Dendritic cell treated with granulocyte-macrophage colony-stimulating factor and Interleukin-4, amounts not matched to agents 40 ng/mL and 50 ng/mL, for 4 days (primary cell): ENCODE data around the gene LSS.
"Not testable (repeated sequence)": the region's sequence is repeated elsewhere in the genome, so short reads cannot be mapped to it uniquely, and the experiment has no call there.

Source experiments
- H3K27ac Mint-ChIP-seq: one replicate; pipeline ENCODE4 v1.8.0; 2022; ENCODE audit warnings: mild to moderate bottlenecking, mixed read lengths
- H3K27me3 Mint-ChIP-seq: one replicate; pipeline ENCODE4 v1.8.0; 2022; ENCODE audit warnings: mild to moderate bottlenecking, mixed read lengths
- H3K36me3 Mint-ChIP-seq: one replicate; pipeline ENCODE4 v1.8.0; 2022; ENCODE audit warnings: low read depth, mixed read lengths
- H3K4me1 Mint-ChIP-seq: one replicate; pipeline ENCODE4 v1.8.0; 2022; ENCODE audit warnings: low read depth, mixed read lengths
- H3K4me3 Mint-ChIP-seq: one replicate; pipeline ENCODE4 v1.8.0; 2022; ENCODE audit warnings: mild to moderate bottlenecking, moderate library complexity, mixed read lengths
- H3K9me3 Mint-ChIP-seq: one replicate; pipeline ENCODE4 v1.8.0; 2022; ENCODE audit warnings: mixed read lengths
- intact Hi-C: fragments of 100-400 bp; cut with micrococcal nuclease; formaldehyde crosslinking; loops from one replicate; pipeline ENCODE4 v1.15.0; 2022

LSS gene

DNA sequence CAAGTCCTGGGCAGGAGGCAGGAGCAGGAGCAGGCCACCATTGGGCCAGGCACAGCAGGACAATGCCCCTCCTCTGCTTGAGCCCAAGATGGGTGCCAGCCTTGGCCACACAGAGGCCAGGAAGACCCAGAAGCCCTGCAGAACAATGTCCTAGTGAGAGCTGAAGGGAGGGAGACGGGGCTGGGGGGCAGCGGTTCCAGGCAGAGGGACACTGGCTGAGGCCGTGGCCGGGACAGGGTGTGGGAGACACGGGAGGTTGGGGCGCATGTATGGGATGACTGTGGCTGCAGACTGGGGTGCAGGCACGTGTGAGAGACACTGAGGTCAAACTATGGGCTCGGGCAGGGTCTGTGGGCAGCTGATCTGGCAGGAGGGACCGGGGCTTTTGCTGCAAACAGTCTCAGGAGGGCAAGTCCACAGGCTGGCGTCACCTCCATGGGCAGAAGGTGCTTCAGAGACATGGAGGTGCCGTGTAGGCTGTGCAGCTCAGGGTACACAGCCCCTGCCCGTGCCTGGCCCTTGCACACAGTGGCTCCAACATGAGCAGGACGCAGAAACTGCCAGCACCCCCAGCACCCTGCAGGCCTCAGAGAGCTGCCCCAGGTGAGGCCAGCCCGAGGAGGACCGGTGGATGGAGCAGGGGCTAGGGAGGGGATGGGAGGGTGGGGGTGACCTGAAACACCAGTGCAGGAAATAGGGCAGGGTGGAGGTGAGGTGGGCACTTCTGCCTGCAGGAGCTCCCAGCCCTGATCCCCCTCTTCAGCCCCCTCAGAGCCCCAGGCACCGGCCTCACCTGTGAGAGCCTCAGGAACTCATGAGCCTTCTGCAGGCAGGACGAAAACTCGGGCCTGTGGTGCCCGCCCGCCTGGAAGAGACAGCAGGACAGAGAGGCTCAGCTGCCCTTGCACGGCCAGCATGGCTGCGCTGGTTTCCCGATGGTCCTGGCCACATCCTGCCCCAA lies 19.5 kb downstream of the LSS start:
- Mint-ChIP-seq H3K27ac (no peak overlapping the region), H3K4me3 (no peak overlapping the region), H3K9me3 (no peaks in the 10 kb centered on the region), H3K36me3 (peaks cover 100% of the 10 kb centered on the region), H3K27me3 (no peaks in the 10 kb centered on the region), H3K4me1 (no peaks in the 10 kb centered on the region)
- intact Hi-C loops: no loop called here

DNA sequence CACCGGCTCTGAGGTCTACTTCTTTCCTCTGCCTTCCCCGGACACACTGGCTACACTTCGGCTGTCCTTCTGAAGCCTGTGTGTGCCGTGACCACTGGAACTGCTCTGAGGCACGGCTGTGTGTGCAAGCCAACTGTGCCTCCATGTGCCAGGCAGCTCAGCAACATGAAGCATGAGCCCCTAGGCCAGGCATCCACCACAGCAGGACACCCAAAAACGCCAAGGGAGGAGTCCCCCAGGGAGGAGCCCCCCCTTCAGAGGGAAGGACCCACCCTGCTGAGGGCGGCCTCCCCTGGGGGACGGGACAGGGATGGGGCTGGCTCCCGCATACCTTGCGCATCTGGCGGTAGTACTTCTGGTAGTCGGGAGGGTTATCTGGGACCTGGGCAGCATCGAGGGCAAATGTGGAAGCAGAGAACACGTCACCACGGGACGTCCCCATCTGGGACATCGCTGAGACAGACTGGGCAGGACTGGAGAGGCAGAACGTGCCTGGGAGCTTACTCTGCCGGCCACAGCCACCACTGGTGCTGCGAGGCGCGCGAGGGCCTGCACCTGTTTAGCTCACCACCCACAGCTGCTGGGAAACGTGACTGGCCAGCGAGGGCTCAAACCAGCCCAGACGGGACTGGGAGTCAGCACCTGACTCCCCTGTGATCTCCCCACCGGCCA lies 20.5 kb downstream of the LSS start:
- H3K27me3 Mint-ChIP-seq: no peaks in the 10 kb centered on the region
- H3K4me1 Mint-ChIP-seq: no peaks in the 10 kb centered on the region
- no peak overlapping the region for H3K27ac Mint-ChIP-seq
- no peak overlapping the region for H3K4me3 Mint-ChIP-seq
- H3K36me3 Mint-ChIP-seq: peaks cover 100% of the 10 kb centered on the region
- H3K9me3 Mint-ChIP-seq: no peaks in the 10 kb centered on the region
- intact Hi-C loops: no loop called here

DNA sequence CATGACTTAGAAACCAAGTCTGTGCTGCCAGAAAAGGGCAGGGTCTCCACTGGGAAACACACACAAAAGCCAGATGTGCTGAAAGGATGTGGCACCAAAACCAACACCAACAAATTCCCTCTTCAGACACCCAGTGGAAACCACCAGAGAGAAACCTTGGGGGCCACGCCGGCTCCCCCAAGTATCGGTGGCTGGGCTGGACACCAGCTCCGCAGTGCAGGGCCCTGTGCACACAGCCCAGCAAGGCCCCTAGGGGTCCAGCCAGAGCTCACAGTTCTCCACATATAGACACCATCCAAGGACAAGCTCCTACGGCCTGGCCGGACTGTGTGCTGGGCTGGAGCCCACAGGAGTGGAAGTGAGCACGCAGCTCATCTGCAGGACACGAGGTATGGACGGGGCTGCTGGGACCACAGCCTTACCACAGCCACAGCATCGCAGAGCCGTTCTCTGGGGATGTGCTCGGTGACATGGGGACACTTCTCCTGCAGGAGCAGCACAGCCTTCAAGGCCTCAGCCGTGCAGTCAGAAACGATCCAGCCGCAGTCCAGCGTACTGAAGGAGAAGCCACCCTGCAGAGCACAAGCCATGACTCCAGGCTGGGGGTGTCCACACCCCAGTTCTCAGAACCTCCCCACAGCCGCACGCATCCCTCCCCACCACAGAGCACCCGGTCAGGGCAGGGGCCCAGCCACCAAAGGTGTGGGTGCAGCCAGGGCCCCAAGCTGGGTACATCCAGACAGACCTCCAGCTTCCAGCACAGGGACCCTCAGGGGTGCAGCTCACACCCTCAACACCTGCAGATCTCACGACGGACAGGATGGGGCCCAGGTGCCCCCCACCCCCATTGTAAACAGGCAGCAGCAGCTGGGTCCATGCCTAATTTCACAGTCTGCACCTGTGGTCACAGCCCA lies 21.3 kb downstream of the LSS start:
- Mint-ChIP-seq H3K4me3 (no peak overlapping the region), H3K27me3 (no peaks in the 10 kb centered on the region), H3K27ac (no peak overlapping the region), H3K9me3 (no peaks in the 10 kb centered on the region), H3K36me3 (peaks cover 100% of the 10 kb centered on the region), H3K4me1 (no peaks in the 10 kb centered on the region)
- intact Hi-C loops: no loop called here

DNA sequence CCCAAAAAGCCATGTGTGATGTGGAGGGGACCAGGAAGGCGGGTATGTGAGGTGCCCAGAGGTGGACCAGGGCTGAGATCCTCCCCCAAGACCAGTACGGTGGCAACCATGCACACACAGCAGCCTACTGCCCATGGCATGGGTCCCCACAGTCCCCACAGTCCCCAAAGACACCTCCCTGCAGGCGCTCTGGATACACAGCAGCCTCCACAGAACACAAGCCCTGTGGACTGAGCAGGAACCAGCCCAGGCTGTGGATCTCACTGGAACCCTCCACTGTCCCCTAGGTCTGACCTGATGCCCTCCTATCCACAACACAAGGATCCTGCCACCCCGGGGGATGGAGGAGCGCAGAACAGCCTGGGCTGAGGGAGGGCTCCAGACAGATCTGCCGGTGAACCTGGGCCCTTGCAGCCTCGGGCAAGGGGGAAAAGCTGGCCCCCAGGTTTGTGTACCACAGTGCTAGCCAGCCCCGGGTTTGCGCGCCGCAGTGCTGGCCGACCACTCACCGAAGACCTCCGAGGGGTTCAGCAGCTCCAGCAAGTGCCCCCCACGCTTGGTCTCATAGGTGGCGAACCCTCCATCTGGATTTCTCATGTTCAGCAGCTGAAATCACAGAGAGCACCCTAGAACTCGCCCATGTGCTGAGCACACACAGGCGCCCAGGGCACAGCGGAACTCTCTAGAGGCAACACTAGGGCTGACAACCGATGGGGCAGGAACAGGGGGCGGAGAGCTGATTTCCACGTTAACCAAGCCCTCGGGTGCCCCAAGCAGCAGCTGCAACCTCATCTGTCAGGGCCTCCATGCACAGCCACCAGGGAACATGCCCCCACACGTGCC lies 22.2 kb downstream of the LSS start:
- no peaks in the 10 kb centered on the region for H3K9me3 Mint-ChIP-seq
- intact Hi-C loops: no loop called here
- no peaks in the 10 kb centered on the region for H3K4me1 Mint-ChIP-seq
- H3K36me3 Mint-ChIP-seq: peaks cover 91% of the 10 kb centered on the region
- H3K27ac Mint-ChIP-seq: no peak overlapping the region
- no peak overlapping the region for H3K4me3 Mint-ChIP-seq
- no peaks in the 10 kb centered on the region for H3K27me3 Mint-ChIP-seq

DNA sequence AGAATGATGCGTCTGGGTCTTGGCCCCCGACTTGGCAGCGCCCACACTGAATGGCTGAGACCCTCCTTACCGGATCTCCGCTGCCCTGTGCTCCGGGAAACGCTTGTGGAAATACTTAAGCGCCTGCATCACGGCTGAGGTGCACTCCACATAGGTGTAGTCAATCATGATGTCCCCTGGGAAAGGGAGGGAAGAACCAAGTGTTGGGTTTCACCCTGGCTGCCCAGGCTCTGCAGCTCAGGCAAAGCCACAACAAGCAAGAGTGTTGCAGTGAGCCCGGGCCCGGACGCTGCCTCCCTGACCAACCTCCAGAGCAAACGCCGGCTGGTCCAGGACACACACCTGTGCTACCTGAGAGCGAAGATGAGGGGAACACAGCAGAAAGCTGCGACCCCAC lies 22.8 kb downstream of the LSS start:
- H3K4me3 Mint-ChIP-seq: no peak overlapping the region
- H3K36me3 Mint-ChIP-seq: peaks cover 88% of the 10 kb centered on the region
- H3K4me1 Mint-ChIP-seq: no peaks in the 10 kb centered on the region
- H3K27me3 Mint-ChIP-seq: no peaks in the 10 kb centered on the region
- no peaks in the 10 kb centered on the region for H3K9me3 Mint-ChIP-seq
- intact Hi-C loops: no loop called here
- no peak overlapping the region for H3K27ac Mint-ChIP-seq

DNA sequence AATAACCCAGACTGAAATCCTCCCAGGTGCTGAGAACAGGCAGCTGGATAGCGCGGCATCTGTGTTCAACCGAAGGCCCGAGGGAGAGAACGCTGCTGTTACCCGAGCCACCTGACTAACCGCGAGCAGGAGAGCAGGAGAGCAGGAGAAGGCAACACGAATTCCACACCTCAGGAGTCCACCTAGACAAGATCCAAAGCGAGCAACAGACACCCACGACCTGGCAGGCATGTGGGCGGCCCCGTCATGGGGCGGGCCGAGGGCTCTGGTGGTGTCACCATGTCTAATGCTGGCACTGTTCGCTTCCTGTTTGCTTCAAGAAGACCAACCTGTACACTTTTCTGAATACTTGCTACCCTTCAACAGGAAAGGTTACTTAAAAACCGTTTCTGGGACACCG lies 23.4 kb downstream of the LSS start:
- Mint-ChIP-seq H3K9me3 (no peaks in the 10 kb centered on the region), H3K4me1 (no peaks in the 10 kb centered on the region), H3K36me3 (peaks cover 88% of the 10 kb centered on the region), H3K4me3 (no peak overlapping the region), H3K27ac (no peak overlapping the region), H3K27me3 (no peaks in the 10 kb centered on the region)
- intact Hi-C loops: no loop called here

DNA sequence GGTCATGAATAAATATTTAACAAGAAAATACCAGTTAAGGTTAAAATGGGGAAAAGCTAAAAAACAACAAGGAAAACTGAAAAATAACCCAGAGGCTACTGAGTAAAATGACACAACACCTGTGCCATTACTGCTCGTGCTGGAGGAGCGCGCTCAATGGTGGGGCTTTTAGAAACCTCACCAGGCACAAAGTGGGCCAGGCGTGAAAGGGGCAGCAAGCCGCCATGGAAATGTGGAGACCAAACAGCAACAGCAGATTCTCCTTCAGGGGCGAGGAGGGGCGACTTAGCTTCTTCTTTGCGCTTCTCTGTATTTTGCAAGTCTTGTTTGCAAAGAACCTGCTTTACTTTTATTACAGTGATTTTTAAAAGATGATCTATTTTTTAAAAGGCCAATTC lies 25.4 kb downstream of the LSS start:
- peaks cover 87% of the 10 kb centered on the region for H3K36me3 Mint-ChIP-seq
- H3K4me3 Mint-ChIP-seq: no peak overlapping the region
- H3K4me1 Mint-ChIP-seq: no peaks in the 10 kb centered on the region
- H3K27me3 Mint-ChIP-seq: no peaks in the 10 kb centered on the region
- no peak overlapping the region for H3K27ac Mint-ChIP-seq
- intact Hi-C loops: no loop called here
- no peaks in the 10 kb centered on the region for H3K9me3 Mint-ChIP-seq

DNA sequence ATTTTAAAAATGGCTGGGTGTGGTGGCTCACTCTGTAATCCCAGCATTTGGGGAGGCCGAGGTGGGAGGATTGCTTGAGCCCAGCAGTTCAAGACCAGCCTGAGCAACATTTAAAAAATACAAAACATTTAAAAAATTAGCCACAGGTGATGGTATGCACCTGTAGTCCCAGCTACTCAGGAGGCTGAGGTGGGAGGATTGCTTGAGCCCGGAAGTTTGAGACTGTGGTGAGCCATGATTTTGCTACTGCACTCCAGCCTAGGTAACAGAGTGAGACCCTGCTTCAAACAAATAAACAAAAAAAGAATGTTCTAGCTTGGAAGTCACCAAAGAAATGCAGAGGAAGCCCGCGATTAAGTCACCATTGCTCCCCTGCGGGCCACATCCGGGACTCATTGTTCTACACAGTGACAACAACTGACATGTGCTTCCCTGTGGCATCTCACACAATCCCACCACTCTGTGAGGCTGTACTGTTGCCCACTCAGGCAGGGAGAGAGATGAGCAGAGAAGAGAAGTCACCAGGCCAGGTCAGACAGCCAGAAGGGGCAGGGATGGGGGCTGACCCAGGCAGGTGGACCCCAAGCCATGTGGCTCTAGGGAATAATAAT lies 25.9 kb downstream of the LSS start:
- intact Hi-C loops: no loop called here
- no peak overlapping the region for H3K27ac Mint-ChIP-seq
- H3K27me3 Mint-ChIP-seq: no peaks in the 10 kb centered on the region
- no peaks in the 10 kb centered on the region for H3K9me3 Mint-ChIP-seq
- H3K36me3 Mint-ChIP-seq: peaks cover 87% of the 10 kb centered on the region
- H3K4me3 Mint-ChIP-seq: no peak overlapping the region
- no peaks in the 10 kb centered on the region for H3K4me1 Mint-ChIP-seq

DNA sequence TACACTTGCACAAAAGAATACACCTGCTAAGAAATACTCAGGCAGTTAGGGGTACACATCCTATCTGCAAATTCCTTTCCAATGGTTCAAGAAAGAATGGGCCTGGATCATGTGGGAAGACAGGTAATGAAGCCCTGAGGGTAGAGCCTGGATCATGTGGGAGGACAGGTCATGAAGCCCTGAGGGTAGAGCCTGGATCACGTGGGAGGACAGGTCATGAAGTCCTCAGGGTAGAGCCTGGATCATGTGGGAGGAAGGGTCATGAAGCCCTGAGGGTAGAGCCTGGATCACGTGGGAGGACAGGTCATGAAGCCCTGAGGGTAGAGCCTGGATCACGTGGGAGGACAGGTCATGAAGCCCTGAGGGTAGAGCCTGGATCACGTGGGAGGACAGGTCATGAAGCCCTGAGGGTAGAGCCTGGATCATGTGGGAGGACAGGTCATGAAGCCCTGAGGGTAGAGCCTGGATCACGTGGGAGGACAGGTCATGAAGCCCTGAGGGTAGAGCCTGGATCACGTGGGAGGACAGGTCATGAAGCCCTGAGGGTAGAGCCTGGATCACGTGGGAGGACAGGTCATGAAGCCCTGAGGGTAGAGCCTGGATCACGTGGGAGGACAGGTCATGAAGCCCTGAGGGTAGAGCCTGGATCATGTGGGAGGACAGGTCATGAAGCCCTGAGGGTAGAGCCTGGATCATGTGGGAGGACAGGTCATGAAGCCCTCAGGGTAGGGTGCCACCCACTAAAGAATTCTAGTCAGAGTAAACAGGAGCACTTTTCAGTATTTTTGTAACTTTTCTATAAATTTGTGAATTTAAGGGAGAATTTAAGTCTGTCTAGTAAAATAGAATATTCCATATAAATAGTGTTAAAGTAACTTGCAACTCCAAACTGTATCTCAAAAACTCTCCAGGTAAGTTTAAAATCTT lies 27.4 kb downstream of the LSS start:
- H3K4me3 Mint-ChIP-seq, H3K4me1 Mint-ChIP-seq, intact Hi-C loops, H3K9me3 Mint-ChIP-seq, H3K27ac Mint-ChIP-seq, H3K27me3 Mint-ChIP-seq: not testable (repeated sequence)
- H3K36me3 Mint-ChIP-seq: peaks cover 87% of the 10 kb centered on the region

DNA sequence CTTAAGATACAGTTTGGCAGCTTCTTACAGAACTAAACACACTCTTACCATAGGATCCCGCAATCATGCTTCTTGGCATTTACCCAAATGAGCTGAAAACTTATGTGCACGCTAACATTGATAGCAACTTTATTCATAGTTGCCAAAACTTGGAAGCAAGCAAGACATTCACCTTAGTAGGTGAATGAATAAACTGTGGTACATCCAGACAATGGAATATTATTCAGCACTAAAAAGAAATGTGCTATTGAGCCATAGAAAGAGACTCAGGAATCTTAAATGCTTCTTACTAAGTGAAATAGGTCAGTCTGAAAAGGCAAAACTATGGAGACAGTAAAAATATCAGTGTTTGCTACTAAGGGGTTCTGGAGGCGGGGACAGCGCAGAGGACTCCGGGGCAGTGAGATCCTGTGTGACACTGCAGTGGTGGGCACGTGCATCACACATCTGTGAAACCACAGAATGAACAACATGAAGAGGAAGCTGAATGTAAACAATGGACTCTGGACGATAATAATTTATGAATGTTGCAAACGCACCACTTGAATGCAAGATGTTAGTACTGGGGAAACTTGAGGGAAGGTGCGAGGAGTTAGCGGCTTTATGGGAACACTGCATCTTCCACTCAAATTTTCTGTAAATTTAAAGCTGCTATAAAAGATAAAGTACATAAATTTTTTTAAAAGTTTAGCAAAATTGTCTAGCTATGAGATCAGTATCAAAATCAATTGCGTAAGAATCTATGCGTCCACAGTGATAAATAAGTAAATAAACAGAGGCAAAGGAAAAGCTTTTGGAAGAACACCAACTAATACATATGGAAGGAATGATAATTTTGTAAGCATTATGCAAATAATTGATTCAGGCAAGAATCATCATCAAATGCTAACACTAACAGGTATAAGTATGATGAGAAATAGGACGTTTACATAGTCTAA lies 28.9 kb downstream of the LSS start:
- Mint-ChIP-seq H3K36me3 (peaks cover 87% of the 10 kb centered on the region), H3K27me3 (no peaks in the 10 kb centered on the region), H3K9me3 (no peaks in the 10 kb centered on the region), H3K27ac (no peak overlapping the region), H3K4me1 (no peaks in the 10 kb centered on the region), H3K4me3 (no peak overlapping the region)
- intact Hi-C loops: no loop called here

DNA sequence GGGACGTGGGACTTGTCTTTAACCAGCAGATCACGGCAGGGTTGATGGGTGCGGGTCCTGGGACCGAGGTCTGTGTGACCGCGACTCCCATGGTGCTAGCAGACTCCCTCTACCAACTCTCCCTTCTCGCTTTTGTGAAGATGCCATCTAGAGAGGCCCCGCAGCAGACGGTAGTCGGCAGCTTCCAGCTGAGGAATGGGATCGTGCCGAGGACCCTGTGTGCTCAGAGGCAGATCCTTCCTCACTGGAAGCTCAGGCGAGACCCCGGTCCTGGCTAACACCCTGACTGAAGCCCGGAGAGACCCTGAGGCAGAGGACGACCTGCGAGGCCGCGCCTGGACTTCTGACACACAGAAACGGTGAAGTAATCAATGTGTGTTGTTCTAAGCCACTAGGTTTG lies 31.8 kb downstream of the LSS start:
- intact Hi-C loops: no loop called here
- peaks cover 86% of the 10 kb centered on the region for H3K36me3 Mint-ChIP-seq
- no peak overlapping the region for H3K27ac Mint-ChIP-seq
- no peaks in the 10 kb centered on the region for H3K27me3 Mint-ChIP-seq
- H3K4me3 Mint-ChIP-seq: no peak overlapping the region
- no peaks in the 10 kb centered on the region for H3K9me3 Mint-ChIP-seq
- no peaks in the 10 kb centered on the region for H3K4me1 Mint-ChIP-seq
